Astrocyte (in vitro differentiated cells and primary cell): ENCODE data around the gene UNC93A. TPM values are rescaled to one million over a fixed set of nuclear protein-coding genes. Genes with fewer than 3 reads are reported as not detected.
A peak's percentile ranks its signal among the peaks of the same experiment; 100 is the strongest.
"Not testable (repeated sequence)": the region's sequence is repeated elsewhere in the genome, so short reads cannot be mapped to it uniquely, and the experiment has no call there.

ENCODE experiments used
- DNase-seq: peaks from one replicate; pipeline ENCODE4 v3.0.0-alpha.2; 2010; ENCODE audit warnings: low read depth
- FAIRE-seq: peaks from 2 replicates; lab custom pipeline; 2011; peaks lifted over from hg19 to GRCh38; lab: Jason Lieb, UNC
- H2AFZ ChIP-seq: 2 replicates; pipeline ENCODE4 v1.6.0; 2012; ENCODE audit warnings: low read depth, low read length, inconsistent platforms
- H3K27ac ChIP-seq: 2 replicates; pipeline ENCODE4 v1.5.1; 2011; ENCODE audit warnings: low read depth, low read length, inconsistent platforms
- H3K27me3 ChIP-seq: 2 replicates; pipeline ENCODE4 v1.6.0; 2011; ENCODE audit warnings: low read length, inconsistent platforms; ENCODE audit not compliant: insufficient read depth
- H3K36me3 ChIP-seq: 2 replicates; pipeline ENCODE4 v1.5.1; 2011; ENCODE audit warnings: low read length, inconsistent platforms; ENCODE audit not compliant: insufficient read depth
- H3K4me1 ChIP-seq: 2 replicates; pipeline ENCODE4 v1.5.1; 2011; ENCODE audit warnings: low read length, inconsistent platforms; ENCODE audit not compliant: insufficient read depth
- H3K4me2 ChIP-seq: 2 replicates; pipeline ENCODE4 v1.6.0; 2012; ENCODE audit warnings: low read length, inconsistent platforms
- H3K4me3 ChIP-seq: 2 replicates; pipeline ENCODE4 v1.5.1; 2011; ENCODE audit warnings: low read depth, mild to moderate bottlenecking, low read length, inconsistent platforms; ENCODE audit not compliant: insufficient read depth
- H3K79me2 ChIP-seq: 2 replicates; pipeline ENCODE4 v1.6.0; 2012; ENCODE audit warnings: mild to moderate bottlenecking, low read length, inconsistent platforms; ENCODE audit not compliant: insufficient read depth
- H3K9ac ChIP-seq: 2 replicates; pipeline ENCODE4 v1.6.0; 2012; ENCODE audit warnings: mild to moderate bottlenecking, low read length, inconsistent platforms
- H3K9me3 ChIP-seq: 2 replicates; pipeline ENCODE4 v1.5.1; 2012; ENCODE audit warnings: low read depth, mild to moderate bottlenecking, low read length, inconsistent platforms; ENCODE audit not compliant: insufficient read depth
- H4K20me1 ChIP-seq: 2 replicates; pipeline ENCODE4 v1.6.0; 2012; ENCODE audit warnings: low read length, inconsistent platforms; ENCODE audit not compliant: insufficient read depth
- H3K27ac Mint-ChIP-seq: one replicate; pipeline ENCODE4 v1.8.0; 2021; ENCODE audit warnings: mild to moderate bottlenecking, mixed read lengths; ENCODE audit not compliant: unreplicated experiment
- H3K27me3 Mint-ChIP-seq: one replicate; pipeline ENCODE4 v1.8.0; 2021; ENCODE audit warnings: low read depth, mixed read lengths; ENCODE audit not compliant: unreplicated experiment
- H3K36me3 Mint-ChIP-seq: one replicate; pipeline ENCODE4 v1.8.0; 2021; ENCODE audit warnings: low read depth, mixed read lengths; ENCODE audit not compliant: unreplicated experiment
- H3K4me1 Mint-ChIP-seq: one replicate; pipeline ENCODE4 v1.8.0; 2021; ENCODE audit warnings: low read depth, mixed read lengths; ENCODE audit not compliant: unreplicated experiment
- H3K4me3 Mint-ChIP-seq: one replicate; pipeline ENCODE4 v1.8.0; 2021; ENCODE audit warnings: mild to moderate bottlenecking, moderate library complexity, mixed read lengths; ENCODE audit not compliant: unreplicated experiment
- H3K9me3 Mint-ChIP-seq: one replicate; pipeline ENCODE4 v1.8.0; 2021; ENCODE audit warnings: mild to moderate bottlenecking, mixed read lengths; ENCODE audit not compliant: unreplicated experiment
- CTCF ChIP-seq: IDR thresholded peaks from 2 replicates; pipeline ENCODE4 v1.5.1; 2011; ENCODE audit warnings: low read depth, mild to moderate bottlenecking, inconsistent platforms, low read length, moderate library complexity; ENCODE audit not compliant: insufficient read depth
- EZH2 ChIP-seq: IDR thresholded peaks from 2 replicates; pipeline ENCODE4 v1.6.1; 2012; ENCODE audit warnings: mild to moderate bottlenecking, low read length, inconsistent platforms; ENCODE audit not compliant: insufficient read depth
- total RNA-seq: library from RNA; stranded (reverse); gene quantifications from 2 replicates; pipeline ENCODE4 v1.2.1, GENCODE V29; 2021

UNC93A gene
- total RNA-seq, 1 donor from 2014 or later: not detected

GRCh38 chr6:167288591-167289225 lies 2.4 kb upstream of the UNC93A start:
- not testable (repeated sequence) for H3K4me1 Mint-ChIP-seq, H3K27ac ChIP-seq, H3K4me3 Mint-ChIP-seq, H3K27me3 ChIP-seq, H3K4me1 ChIP-seq, H3K36me3 Mint-ChIP-seq, H3K27ac Mint-ChIP-seq, H3K9me3 Mint-ChIP-seq, H3K4me2 ChIP-seq, H4K20me1 ChIP-seq, H3K9ac ChIP-seq, H3K4me3 ChIP-seq, H3K79me2 ChIP-seq, H3K9me3 ChIP-seq, H3K36me3 ChIP-seq
- FAIRE-seq (peak; percentile 100), DNase-seq (peak; percentile 4)
- peak; percentile 58 for TF ChIP-seq CTCF
- H2AFZ ChIP-seq: peak overlapping the region; percentile 30
- peaks cover 15% of the 10 kb centered on the region for H3K27me3 Mint-ChIP-seq

GRCh38 chr6:167289291-167289690 lies 1.8 kb upstream of the UNC93A start:
- not testable (repeated sequence) for H3K9me3 Mint-ChIP-seq, H3K27ac Mint-ChIP-seq

GRCh38 chr6:167291623-167292300 lies 647 bp downstream of the UNC93A start:
- Histone ChIP-seq H4K20me1 (no peaks in the 10 kb centered on the region), H2AFZ (no peak overlapping the region), H3K4me3 (no peak overlapping the region), H3K36me3 (no peaks in the 10 kb centered on the region), H3K27ac (no peak overlapping the region), H3K79me2 (no peaks in the 10 kb centered on the region), H3K9me3 (no peaks in the 10 kb centered on the region), H3K9ac (no peak overlapping the region), H3K27me3 (no peaks in the 10 kb centered on the region), H3K4me2 (no peak overlapping the region), H3K4me1 (no peaks in the 10 kb centered on the region)
- TF ChIP-seq EZH2 (no peak), CTCF (no peak)
- peaks cover 3% of the 10 kb centered on the region for H3K9me3 Mint-ChIP-seq
- H3K36me3 Mint-ChIP-seq: no peaks in the 10 kb centered on the region
- H3K4me1 Mint-ChIP-seq: peaks cover 3% of the 10 kb centered on the region
- peaks cover 22% of the 10 kb centered on the region for H3K27me3 Mint-ChIP-seq
- DNase-seq: no peak
- H3K27ac Mint-ChIP-seq: no peak overlapping the region
- no peak overlapping the region for H3K4me3 Mint-ChIP-seq
- FAIRE-seq: no peak

More at GRCh38 chr6:167289291-167289690, 1.8 kb upstream of the UNC93A start:
- H3K36me3 ChIP-seq, DNase-seq, FAIRE-seq, H3K36me3 Mint-ChIP-seq, H3K79me2 ChIP-seq, H3K9me3 ChIP-seq, H3K4me3 ChIP-seq, H3K4me2 ChIP-seq, H3K27me3 Mint-ChIP-seq, H3K4me1 Mint-ChIP-seq, H3K27me3 ChIP-seq, H3K4me3 Mint-ChIP-seq, H3K9ac ChIP-seq, H3K27ac ChIP-seq, H3K4me1 ChIP-seq, H4K20me1 ChIP-seq, H2AFZ ChIP-seq: not testable (repeated sequence)
